GM19397 (cell line): ENCODE data around the gene CFAP61.

Source experiments
- ATAC-seq: cut with Tn5 transposase; IDR thresholded peaks from one replicate; pipeline ENCODE4 v1.9.1; 2021; ENCODE audit warnings: mild to moderate bottlenecking, moderate library complexity; ENCODE audit not compliant: unreplicated experiment

Gene CFAP61

GRCh38 chr20:20266552-20266951 lies 214.2 kb downstream of the CFAP61 start:
- no peak for ATAC-seq

- no peak for ATAC-seq
These were observed 215.5 kb downstream of the CFAP61 start for GRCh38 chr20:20267685-20268370.

- no peak for ATAC-seq
These were observed 218.9 kb downstream of the CFAP61 start for GRCh38 chr20:20271271-20271670.

DNA sequence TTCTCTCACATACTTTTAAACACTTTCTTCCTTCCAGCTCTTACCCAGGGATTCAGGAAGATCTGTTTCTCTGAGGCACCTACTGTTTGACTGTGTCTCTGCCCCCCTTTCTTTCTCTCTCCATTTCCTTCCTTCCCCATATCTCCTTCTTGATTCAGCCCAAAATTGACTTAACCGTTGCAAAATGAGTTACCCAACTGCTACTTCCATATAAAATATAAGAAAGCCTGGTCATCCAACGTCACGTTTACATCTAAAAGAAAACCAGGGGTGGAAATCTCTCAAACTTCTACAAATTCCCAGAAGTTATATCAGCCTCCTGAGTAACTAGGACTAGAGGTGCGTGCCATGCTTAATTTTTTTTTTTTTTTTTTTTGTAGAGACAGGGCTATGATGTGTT lies 220.4 kb downstream of the CFAP61 start:
- ATAC-seq = no peak

- no peak for ATAC-seq
These were observed 221.0 kb downstream of the CFAP61 start for GRCh38 chr20:20273286-20273685.

- ATAC-seq = no peak
These were observed 222.5 kb downstream of the CFAP61 start for GRCh38 chr20:20274821-20275220.

DNA sequence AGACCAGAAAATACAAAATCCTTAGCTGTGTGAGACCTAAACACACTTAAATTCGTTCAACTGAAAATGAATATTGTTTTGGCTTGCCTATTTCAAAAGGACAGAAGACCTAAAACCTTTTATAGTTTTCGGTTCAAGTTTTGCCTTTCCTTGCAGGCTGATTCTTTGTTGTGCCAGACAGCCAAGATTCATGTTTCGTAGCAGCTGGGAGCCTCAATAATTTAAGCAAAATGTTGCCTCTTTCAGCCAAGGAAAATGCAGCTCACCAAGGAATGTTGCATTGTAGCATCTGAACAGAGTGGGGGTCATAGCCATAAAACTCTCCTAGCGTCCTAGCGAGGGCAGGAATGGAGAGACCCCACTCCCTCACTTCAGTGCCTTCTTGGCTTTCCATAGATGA lies 223.3 kb downstream of the CFAP61 start:
- ATAC-seq = no peak

DNA sequence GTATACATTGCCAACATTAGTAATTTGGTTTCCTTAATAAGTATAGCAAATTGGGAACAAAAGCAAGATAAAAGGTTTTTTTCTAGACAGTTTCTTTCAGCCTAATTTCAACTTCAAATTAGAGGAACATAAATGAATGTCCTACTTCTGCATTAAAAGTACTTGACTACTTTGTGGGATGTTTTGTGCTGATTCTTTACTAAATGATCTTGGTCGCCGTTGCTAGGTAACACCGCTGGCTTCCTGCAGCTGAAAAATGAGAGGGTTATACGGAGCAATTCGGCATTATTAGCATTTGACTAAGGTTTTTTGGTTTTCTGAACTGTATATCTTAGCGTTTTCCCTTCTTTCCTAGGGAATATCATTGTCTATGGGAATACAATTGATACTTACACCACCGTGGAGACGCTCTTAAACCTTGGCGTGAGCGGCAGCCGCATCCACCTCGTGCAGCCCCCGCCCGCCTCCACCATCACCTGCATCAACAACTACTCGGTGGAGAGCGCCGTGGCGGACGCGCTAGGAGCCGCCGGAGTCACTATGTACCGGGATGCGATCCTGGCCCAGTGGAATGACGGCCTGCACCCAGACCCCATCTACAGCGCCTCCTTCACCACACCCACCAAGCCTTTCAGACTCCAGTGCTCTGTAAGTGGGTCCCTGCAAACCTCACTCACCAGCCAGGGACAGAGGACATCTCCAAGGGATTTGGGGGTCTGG lies 224.6 kb downstream of the CFAP61 start:
- no peak for ATAC-seq

DNA sequence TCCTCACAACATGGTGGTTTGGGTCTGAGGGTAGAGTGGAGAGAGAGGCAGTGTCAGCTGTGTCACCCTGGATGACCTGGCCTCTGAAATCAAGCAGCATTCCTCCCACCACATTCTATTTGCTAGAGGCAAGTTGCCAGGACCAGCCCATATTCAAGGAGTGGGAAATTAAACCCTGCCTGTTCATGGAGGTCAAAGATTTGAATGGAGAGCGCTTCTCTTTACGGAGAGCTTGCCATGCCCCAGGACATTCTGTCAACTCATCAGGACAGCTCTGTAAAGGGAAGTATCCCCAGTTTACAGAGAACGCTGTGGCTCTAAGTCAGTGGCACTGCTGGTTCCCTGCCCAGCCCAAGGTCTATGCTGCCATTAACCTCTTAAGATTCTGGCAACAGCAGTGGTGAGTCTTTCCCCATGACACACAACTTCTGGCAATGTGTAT lies 225.6 kb downstream of the CFAP61 start:
- no peak for ATAC-seq

GRCh38 chr20:20286061-20286460 lies 233.7 kb downstream of the CFAP61 start:
- no peak for ATAC-seq

DNA sequence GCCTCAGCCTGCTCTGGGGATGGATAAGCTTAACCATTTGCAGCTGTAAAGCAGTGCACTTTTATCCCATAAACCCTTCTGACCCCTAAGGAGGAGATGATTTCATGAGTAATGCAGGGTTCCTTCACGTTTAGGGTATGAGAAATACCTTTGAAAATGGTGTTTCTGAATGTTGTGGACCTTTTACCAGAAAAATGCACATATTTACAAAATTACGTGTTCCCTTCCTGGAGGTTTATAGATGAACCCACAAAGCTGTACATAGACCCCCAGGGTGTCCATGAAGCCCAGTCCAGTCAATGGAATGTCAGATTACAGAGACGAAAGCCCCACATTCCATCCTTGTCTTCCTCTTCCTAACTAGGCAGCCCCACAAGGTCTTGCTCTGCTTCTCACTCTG lies 237.0 kb downstream of the CFAP61 start:
- ATAC-seq = no peak

DNA sequence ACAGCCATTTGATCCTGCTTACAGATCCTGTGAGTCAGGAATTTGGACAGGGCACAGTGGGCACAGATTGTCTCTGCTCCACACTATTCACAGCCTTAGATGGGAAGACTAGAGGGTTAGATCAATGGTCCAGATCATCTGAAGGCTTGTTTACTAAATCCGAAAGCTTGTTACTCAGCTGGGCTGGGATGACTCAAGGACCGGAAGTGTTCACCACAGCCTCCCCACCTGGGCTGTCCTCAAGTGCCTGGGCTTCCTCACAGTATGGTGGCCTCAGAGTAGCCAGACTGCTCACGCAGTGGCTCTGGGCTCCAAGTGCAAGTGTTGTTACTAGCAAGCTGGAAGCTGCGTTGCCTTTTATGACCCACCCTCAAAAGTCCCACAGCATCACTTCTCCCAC lies 240.1 kb downstream of the CFAP61 start:
- ATAC-seq = no peak

DNA sequence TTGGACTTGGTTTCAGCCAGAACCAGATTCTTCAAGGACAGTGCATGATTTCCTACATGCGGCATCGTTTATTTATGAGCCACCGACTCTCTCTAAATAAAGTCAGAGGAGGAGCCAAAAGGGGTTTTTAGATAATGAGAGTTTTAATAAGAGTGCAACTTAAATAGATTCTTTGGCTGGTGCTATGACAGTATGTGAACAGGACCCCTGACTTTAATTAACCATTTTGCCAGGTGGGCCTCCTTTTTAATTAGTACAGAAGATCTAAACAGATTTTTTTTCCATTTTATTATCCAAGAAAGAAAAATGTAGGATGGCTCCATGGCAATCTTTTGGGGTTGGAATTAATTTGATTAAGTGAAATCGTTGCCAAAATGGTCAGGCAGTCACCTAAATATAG lies 240.8 kb downstream of the CFAP61 start:
- ATAC-seq = no peak

DNA sequence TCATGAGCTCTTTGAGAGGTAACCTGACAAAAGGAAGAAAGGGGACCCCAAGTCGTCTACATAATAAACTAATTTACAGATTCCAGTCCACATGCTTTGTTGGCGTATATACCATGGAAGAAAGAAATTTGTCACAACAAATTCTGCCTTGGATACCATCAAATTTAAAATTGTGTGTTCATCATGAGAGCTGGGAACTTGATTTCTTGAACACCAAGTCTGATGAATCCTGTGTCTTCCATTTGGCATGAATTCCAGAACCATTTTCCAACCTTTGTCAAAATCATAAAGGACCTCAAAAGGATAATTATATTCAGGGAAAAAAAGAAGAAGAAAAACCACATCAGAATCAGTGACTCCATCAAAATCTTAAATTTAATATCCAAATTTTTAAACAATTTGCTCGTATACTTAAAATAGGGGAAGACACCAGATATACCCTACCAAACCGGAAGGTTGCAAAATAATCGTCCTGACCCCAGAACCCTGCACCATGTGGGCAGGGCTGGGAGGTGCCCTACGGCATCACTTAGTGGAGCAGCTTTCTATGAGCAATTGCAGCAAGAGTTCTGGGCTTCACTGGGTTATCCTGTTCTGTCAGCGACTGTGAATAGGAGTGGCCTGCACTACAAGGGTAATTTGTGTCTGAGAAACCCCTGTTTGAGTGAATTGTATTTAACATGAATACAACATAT lies 241.5 kb downstream of the CFAP61 start:
- ATAC-seq = no peak

GRCh38 chr20:20295621-20296498 lies 243.5 kb downstream of the CFAP61 start:
- ATAC-seq = no peak

DNA sequence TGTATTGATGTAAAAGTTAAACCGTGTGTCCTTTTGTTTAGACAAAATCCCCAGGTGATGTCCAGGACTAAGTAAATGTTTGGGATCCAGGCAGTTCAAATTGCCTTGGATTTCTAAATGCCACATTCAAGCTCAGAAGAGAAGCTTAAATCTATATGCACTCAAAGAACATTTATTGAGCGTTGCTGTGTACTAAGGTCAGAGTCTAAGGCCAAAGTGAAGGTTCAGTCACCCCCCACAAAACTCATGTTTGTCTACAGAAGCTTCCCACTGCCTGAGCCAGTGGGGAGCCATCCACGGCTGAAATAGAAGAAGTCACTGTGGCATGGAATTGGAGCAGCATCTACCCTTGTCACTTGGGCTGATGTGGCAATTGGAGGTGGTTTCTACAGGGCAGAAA lies 244.8 kb downstream of the CFAP61 start:
- ATAC-seq = no peak

DNA sequence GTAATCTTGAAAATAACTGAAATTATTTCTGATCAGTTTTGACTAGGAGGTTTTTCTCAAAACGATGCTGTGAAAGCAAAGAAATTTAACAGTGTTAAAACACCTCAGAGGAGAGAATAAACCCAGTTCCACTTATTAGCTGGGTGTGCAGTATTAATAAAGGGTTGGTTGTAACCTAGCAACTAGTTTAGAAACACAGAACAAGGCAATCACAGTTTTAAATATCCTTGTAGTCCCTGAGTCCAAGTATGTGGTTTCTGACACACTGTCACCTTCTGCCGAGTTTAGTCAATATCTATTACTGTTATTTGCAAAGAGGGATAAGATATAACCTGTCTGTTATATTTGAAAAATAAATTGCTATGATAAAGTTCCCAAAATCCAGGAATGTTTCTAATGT lies 245.4 kb downstream of the CFAP61 start:
- no peak for ATAC-seq

- no peak for ATAC-seq
These were observed 247.6 kb downstream of the CFAP61 start for GRCh38 chr20:20299904-20300303.

DNA sequence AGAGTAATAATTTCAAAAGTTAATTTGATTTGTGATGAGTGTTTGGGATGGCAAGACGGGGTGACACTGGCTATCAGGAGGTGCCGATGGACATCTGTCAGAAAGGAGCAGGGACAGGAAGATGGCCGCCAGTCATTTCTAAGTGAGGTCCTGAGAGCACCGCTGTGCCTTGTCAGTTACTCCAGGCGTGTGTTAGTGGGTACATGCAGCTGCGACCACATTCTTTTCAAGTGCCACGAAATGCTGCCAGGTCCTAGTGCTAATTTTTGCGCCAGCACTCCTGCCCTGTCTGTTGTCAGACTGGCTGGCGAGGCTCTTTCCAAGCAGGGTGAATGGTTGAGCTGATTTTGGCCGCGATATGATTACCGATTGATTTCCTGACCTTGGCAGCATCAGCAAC lies 251.0 kb downstream of the CFAP61 start:
- ATAC-seq = no peak

- ATAC-seq = no peak
These were observed 251.4 kb downstream of the CFAP61 start for GRCh38 chr20:20303742-20304141.

DNA sequence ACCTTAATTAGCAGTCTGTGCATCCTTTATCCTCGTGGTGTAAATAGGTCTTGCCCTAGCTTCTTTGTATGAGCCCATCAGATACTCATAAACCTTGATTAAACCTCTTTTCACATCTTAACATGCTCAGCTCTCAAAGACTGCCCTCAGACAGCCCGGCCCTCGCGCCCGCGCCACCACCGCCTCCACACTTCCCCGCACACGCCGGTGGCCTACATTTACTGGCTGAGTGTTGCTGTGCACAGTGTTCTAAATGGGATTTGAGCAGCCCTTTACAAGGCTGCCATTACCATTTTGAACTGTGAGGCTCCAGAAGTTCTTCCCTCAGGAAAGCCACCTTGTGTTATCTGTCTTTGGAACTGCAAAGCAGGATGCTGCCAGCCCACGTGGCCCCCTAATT lies 252.6 kb downstream of the CFAP61 start:
- ATAC-seq = no peak
